ENCODE measurements around the gene KIRREL3. TPM values are rescaled to one million over a fixed set of nuclear protein-coding genes. Genes with fewer than 3 reads are reported as not detected.

KIRREL3 gene
- total and polyA plus RNA-seq, 2 donors (not counting 3 experiments of a cell fraction or from before 2014, with no cell fraction given) = not detected

GRCh38 chr11:126432525-126432924 is 568.0 kb downstream of the KIRREL3 start:
- Histone ChIP-seq H4K20me1 (replicated peaks; ENCODE audit: control insufficient read depth, extremely low read depth, insufficient read depth, low read length) (no peaks in the 10 kb centered on the region), H3K79me2 (ENCODE audit: control insufficient read depth, insufficient read depth, low read length) (no peaks in the 10 kb centered on the region), H3K9me3 (replicated peaks; ENCODE audit: control insufficient read depth, insufficient read depth, low read length) (no peaks in the 10 kb centered on the region), H3K9me1 (replicated peaks; ENCODE audit: control insufficient read depth, extremely low read depth, insufficient read depth, low read length) (no peaks in the 10 kb centered on the region), H2AFZ (ENCODE audit: low read depth, low read length) (peak overlapping the region; percentile 97), H3K9ac (replicated peaks; ENCODE audit: extremely low read depth, insufficient read depth, low read length) (no peak overlapping the region), H3K36me3 (ENCODE audit: control insufficient read depth in 2 of 2, extremely low read depth in 1 of 2, insufficient read depth in 2 of 2, low read length in 2 of 2) (no peaks in the 10 kb centered on the region), H3K4me1 (ENCODE audit: control insufficient read depth, extremely low read depth, insufficient read depth, low read length) (peaks cover 11% of the 10 kb centered on the region), H3K4me3 (replicated peaks in 1 of 3; ENCODE audit: insufficient read depth in 1 of 3, low read depth in 1 of 3, low read length in 3 of 3) (no peak overlapping the region), H3K4me2 (ENCODE audit: insufficient read depth, low read length) (no peak overlapping the region), H3K27me3 (ENCODE audit: control insufficient read depth in 2 of 2, insufficient read depth in 2 of 2, low read length in 2 of 2) (no peaks in the 10 kb centered on the region), H3K27ac (ENCODE audit: insufficient read depth, low read depth, low read length) (no peak overlapping the region)
- ChIA-PET CTCF (interaction anchor here (1.5 to 4.4 kb wide), 8 partner anchors 9 to 128 kb away, joined by 3 to 53 read pairs (median 12); partner anchors contain the start of gene DCPS), POLR2A (no interaction called here)
- intact Hi-C loops (cut with micrococcal nuclease) (no loop called here), dilution Hi-C loops (cut with MboI; ENCODE audit: extremely low pct_ligation_motif_present, low sequenced_read_pairs) (no loop called here)
- FAIRE-seq (no peak), DNase-seq (ENCODE audit: low read depth, low spot score) (no peak)
- BruUV-seq (replicated peaks) = no TSS peak
- no peak for TF ChIP-seq POLR2A (IDR thresholded peaks at IDR 0.05; ENCODE audit: low read depth, low read length)
- no peak for TF ChIP-seq JUN (IDR thresholded peaks at IDR 0.05; ENCODE audit: borderline replicate concordance, insufficient read depth, insufficient read length, low read depth)
- TF ChIP-seq FOS (IDR thresholded peaks at IDR 0.05; ENCODE audit: borderline replicate concordance, insufficient read depth, low read length) = no peak
- TF ChIP-seq, protein P1, sequence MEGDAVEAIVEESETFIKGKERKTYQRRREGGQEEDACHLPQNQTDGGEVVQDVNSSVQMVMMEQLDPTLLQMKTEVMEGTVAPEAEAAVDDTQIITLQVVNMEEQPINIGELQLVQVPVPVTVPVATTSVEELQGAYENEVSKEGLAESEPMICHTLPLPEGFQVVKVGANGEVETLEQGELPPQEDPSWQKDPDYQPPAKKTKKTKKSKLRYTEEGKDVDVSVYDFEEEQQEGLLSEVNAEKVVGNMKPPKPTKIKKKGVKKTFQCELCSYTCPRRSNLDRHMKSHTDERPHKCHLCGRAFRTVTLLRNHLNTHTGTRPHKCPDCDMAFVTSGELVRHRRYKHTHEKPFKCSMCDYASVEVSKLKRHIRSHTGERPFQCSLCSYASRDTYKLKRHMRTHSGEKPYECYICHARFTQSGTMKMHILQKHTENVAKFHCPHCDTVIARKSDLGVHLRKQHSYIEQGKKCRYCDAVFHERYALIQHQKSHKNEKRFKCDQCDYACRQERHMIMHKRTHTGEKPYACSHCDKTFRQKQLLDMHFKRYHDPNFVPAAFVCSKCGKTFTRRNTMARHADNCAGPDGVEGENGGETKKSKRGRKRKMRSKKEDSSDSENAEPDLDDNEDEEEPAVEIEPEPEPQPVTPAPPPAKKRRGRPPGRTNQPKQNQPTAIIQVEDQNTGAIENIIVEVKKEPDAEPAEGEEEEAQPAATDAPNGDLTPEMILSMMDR (IDR thresholded peaks at IDR 0.05; ENCODE audit: extremely low read depth in 1 of 2, insufficient read depth in 1 of 2, low read depth in 1 of 2, low read length in 2 of 2) = no peak
- TF ChIP-seq GATA2 (IDR thresholded peaks at IDR 0.05; ENCODE audit: insufficient read depth, insufficient read length, low read depth, low read length) = no peak
- TF ChIP-seq MAX (IDR thresholded peaks at IDR 0.05; ENCODE audit: insufficient read depth, insufficient read length) = no peak
- no peak for TF ChIP-seq MYC (IDR thresholded peaks at IDR 0.05; ENCODE audit: low read depth, low read length)
- TF ChIP-seq EZH2 (IDR thresholded peaks at IDR 0.05; ENCODE audit: borderline replicate concordance, low read depth, low read length, severe bottlenecking) = no peak
- TF ChIP-seq POLR2AphosphoS5 (IDR thresholded peaks at IDR 0.05; ENCODE audit: insufficient read depth, low read depth, low read length) = no peak

All from endothelial cell of umbilical vein (primary cell).